HepG2 (cell line): ENCODE data around the gene ARHGAP9. TPM values are rescaled to one million over a fixed set of nuclear protein-coding genes. Genes with fewer than 3 reads are reported as not detected.

Experiments used
- ATM ChIP-seq: fragments of 450-650 bp; IDR thresholded peaks from 2 replicates; pipeline ENCODE4 v1.7.1; 2017; ENCODE audit warnings: mild to moderate bottlenecking, borderline replicate concordance
- BATF2 ChIP-seq: sonication (generic); formaldehyde crosslinking; IDR thresholded peaks from 2 replicates; pipeline ENCODE4 v1.8.0; 2022; ENCODE audit warnings: mild to moderate bottlenecking, missing genetic modification reagents, moderate library complexity
- FOXC1 ChIP-seq: sonication (generic); formaldehyde crosslinking; IDR thresholded peaks from 2 replicates; pipeline ENCODE4 v1.8.0; 2022; ENCODE audit warnings: mild to moderate bottlenecking, missing genetic modification reagents, borderline replicate concordance
- GLI4 ChIP-seq: sonication (generic); formaldehyde crosslinking; IDR thresholded peaks from 2 replicates; pipeline ENCODE4 v1.5.1; 2020; ENCODE audit warnings: missing genetic modification reagents, mild to moderate bottlenecking, moderate library complexity, borderline replicate concordance
- HCFC1 ChIP-seq: fragments of 150-350 bp; IDR thresholded peaks from 2 replicates; pipeline ENCODE4 v1.6.1; 2014; ENCODE audit warnings: low read depth, low read length
- IRF2 ChIP-seq: IDR thresholded peaks from 2 replicates; pipeline ENCODE4 v1.6.1; 2018; ENCODE audit warnings: missing genetic modification reagents, missing compliant biosample characterization
- NCOA2 ChIP-seq: sonication (generic); formaldehyde crosslinking; IDR thresholded peaks from 2 replicates; pipeline ENCODE4 v1.8.0; 2022; ENCODE audit warnings: inconsistent platforms
- NFYB ChIP-seq: sonication (generic); formaldehyde crosslinking; IDR thresholded peaks from 2 replicates; pipeline ENCODE4 v1.4.0; 2020; ENCODE audit warnings: missing genetic modification reagents
- ONECUT2 ChIP-seq: sonication (generic); formaldehyde crosslinking; IDR thresholded peaks from 2 replicates; pipeline ENCODE4 v1.4.0; 2020; ENCODE audit warnings: missing genetic modification reagents
- POLR2A ChIP-seq, 2 experiments: IDR thresholded peaks; 2 replicates each; pipeline ENCODE4 v1.6.1; 2011; ENCODE audit warnings: low read depth in 2 of 2, low read length in 2 of 2, mild to moderate bottlenecking in 1 of 2, moderate library complexity in 1 of 2; ENCODE audit not compliant: insufficient read depth in 1 of 2
- POLR2AphosphoS5 ChIP-seq: IDR thresholded peaks from 2 replicates; pipeline ENCODE4 v1.6.1; 2012; ENCODE audit warnings: low read depth, low read length
- RELA ChIP-seq: sonication (generic); formaldehyde crosslinking; IDR thresholded peaks from 2 replicates; pipeline ENCODE4 v1.4.0; 2020; ENCODE audit warnings: missing genetic modification reagents
- REPIN1 ChIP-seq: sonication (generic); formaldehyde crosslinking; IDR thresholded peaks from 2 replicates; pipeline ENCODE4 v1.8.0; 2022; ENCODE audit warnings: missing genetic modification reagents, low read depth, mild to moderate bottlenecking, borderline replicate concordance
- ZBTB3 ChIP-seq: sonication (generic); formaldehyde crosslinking; IDR thresholded peaks from 2 replicates; pipeline ENCODE4 v1.4.0; 2020; ENCODE audit warnings: low read depth, mild to moderate bottlenecking, moderate library complexity, missing genetic modification reagents, borderline replicate concordance
- ZBTB7A ChIP-seq: sonication (generic); formaldehyde crosslinking; IDR thresholded peaks from 2 replicates; pipeline ENCODE4 v1.8.0; 2022; ENCODE audit warnings: mild to moderate bottlenecking, missing genetic modification reagents
- ZNF138 ChIP-seq: sonication (generic); formaldehyde crosslinking; IDR thresholded peaks from 2 replicates; pipeline ENCODE4 v1.5.0; 2020; ENCODE audit warnings: mild to moderate bottlenecking, low read depth, missing genetic modification reagents
- ZNF225 ChIP-seq: sonication (generic); formaldehyde crosslinking; IDR thresholded peaks from 2 replicates; pipeline ENCODE4 v1.4.0; 2020; ENCODE audit warnings: mild to moderate bottlenecking, missing genetic modification reagents
- ZNF383 ChIP-seq: sonication (generic); formaldehyde crosslinking; IDR thresholded peaks from 2 replicates; pipeline ENCODE4 v1.4.0; 2020; ENCODE audit warnings: missing genetic modification reagents, mild to moderate bottlenecking, borderline replicate concordance
- ZNF446 ChIP-seq: sonication (generic); formaldehyde crosslinking; IDR thresholded peaks from 2 replicates; pipeline ENCODE4 v1.5.0; 2020; ENCODE audit warnings: mild to moderate bottlenecking, missing genetic modification reagents
- ZNF639 ChIP-seq: conservative IDR thresholded peaks from 2 replicates; pipeline ENCODE4 v1.6.1; 2018; ENCODE audit warnings: missing genetic modification reagents
- ZNF678 ChIP-seq: sonication (generic); formaldehyde crosslinking; IDR thresholded peaks from 2 replicates; pipeline ENCODE4 v1.4.0; 2020; ENCODE audit warnings: mild to moderate bottlenecking, missing genetic modification reagents
- ZNF772 ChIP-seq: sonication (generic); formaldehyde crosslinking; IDR thresholded peaks from 2 replicates; pipeline ENCODE4 v1.5.0; 2020; ENCODE audit warnings: mild to moderate bottlenecking, missing genetic modification reagents
- polyA plus RNA-seq, 8 experiments: library from polyadenylated mRNA; depleted of rRNA in 3 of 8; stranded (reverse) in 7 of 8; unstranded in 1 of 8; fragments of >200 nt; fragmentation: Illumina TruSeq in 4 of 8; extraction: Trizol in 4 of 8; gene quantifications; 2 replicates each; pipeline versions ENCODE4 v1.2.1 to v1.2.3, GENCODE V29; 2011 to 2016; ENCODE audit warnings: low read depth in 4 of 8, missing spikeins in 1 of 8, mixed read lengths in 1 of 8; ENCODE audit not compliant: insufficient read depth in 1 of 8
- total RNA-seq, 5 experiments: library from RNA; depleted of rRNA; stranded (reverse); fragments of >200 nt; fragmentation: Illumina TruSeq; extraction: Trizol; gene quantifications; 2 replicates each; pipeline ENCODE4 v1.2.3, GENCODE V29; 2016; ENCODE audit warnings: low read depth in 1 of 5
- TF ChIP-seq, protein P1 (sequence below): sonication (generic); formaldehyde crosslinking; conservative IDR thresholded peaks from 2 replicates; pipeline ENCODE4 v1.4.0; 2020; ENCODE audit warnings: missing genetic modification reagents
- TF ChIP-seq, protein P2 (sequence below): sonication (generic); formaldehyde crosslinking; IDR thresholded peaks from 2 replicates; pipeline ENCODE4 v1.4.0; 2020; ENCODE audit warnings: mild to moderate bottlenecking, missing genetic modification reagents
- TF ChIP-seq, protein P3 (sequence below): sonication (generic); formaldehyde crosslinking; conservative IDR thresholded peaks from 2 replicates; pipeline ENCODE4 v1.4.0; 2020; ENCODE audit warnings: missing genetic modification reagents

The ARHGAP9 gene
- total and polyA plus RNA-seq, 2 of the 13 experiments (the other 11 are each of a cell fraction or from before 2014, with no cell fraction given) = 0.18 to 1.2 TPM

DNA sequence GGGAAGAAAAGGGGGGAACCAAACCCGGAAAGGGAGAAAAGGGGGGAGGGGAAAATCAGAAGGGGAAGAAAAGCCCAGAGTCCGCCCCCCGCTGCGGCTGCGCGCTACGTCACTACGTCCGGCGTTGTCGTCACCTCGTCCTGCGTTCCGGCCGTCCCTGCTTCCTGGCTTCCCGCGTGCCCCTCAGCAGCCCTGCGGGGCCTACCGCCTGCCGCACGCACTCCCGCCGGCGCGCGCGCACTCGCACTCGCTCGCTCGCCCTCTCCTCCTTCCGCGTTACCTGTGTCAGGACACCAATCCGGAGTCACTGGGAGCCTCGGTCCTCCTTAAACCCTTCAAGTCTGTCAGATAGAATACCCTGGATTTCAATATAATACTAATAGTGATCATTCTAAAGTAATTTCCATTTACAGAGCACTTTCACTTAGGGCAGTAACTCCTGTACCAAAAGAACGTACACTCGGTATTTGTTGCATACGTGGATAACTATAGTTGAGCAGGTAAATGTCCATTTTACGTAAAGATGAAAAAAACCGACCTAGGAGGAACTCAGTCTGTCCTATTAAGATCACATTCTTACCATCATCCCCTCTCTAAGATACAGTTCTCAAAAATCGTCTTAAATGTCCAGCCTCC, 48.6 kb downstream of the ARHGAP9 start, which contains the start of gene R3HDM2 (continued):
- 0 out of 2 replicates have a peak, but pooled peaks have one; percentile 39 for TF ChIP-seq NFYB (CRISPR knock-in tag)
- TF ChIP-seq, protein P1, sequence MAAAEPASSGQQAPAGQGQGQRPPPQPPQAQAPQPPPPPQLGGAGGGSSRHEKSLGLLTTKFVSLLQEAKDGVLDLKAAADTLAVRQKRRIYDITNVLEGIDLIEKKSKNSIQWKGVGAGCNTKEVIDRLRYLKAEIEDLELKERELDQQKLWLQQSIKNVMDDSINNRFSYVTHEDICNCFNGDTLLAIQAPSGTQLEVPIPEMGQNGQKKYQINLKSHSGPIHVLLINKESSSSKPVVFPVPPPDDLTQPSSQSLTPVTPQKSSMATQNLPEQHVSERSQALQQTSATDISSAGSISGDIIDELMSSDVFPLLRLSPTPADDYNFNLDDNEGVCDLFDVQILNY (CRISPR knock-in tag) = peak; percentile 67
- peak; percentile 74 for TF ChIP-seq IRF2
- TF ChIP-seq ZNF383 = no peak
- no peak for TF ChIP-seq GLI4
- no peak for TF ChIP-seq ZBTB7A (CRISPR knock-in tag)
- 0 out of 2 replicates have a peak, but pooled peaks have one; percentile 56 for TF ChIP-seq ZNF225 (CRISPR knock-in tag)
- peak; percentile 89 for TF ChIP-seq REPIN1 (CRISPR knock-in tag)
- peak; percentile 68; the same call in 1 of the 2 replicates for TF ChIP-seq BATF2 (CRISPR knock-in tag)
- peak; percentile 79 to 88 for TF ChIP-seq POLR2A (IDR thresholded peaks at IDR 0.05; ENCODE audit: insufficient read depth in 1 of 2, low read depth in 2 of 2, low read length in 2 of 2)
- no peak for TF ChIP-seq ZNF678 (CRISPR knock-in tag)
- TF ChIP-seq ZNF639 (CRISPR knock-in tag) = 0 out of 2 replicates have a peak, but pooled peaks have one; percentile 67
- no peak for TF ChIP-seq ONECUT2
- TF ChIP-seq ZNF446 (CRISPR knock-in tag) = no peak
- TF ChIP-seq NCOA2 (CRISPR knock-in tag) = peak; percentile 34; the same call in 1 of the 2 replicates
- TF ChIP-seq RELA = peak; percentile 81; the same call in 1 of the 2 replicates
- peak; percentile 85 for TF ChIP-seq POLR2AphosphoS5
- TF ChIP-seq ATM = no peak
- no peak for TF ChIP-seq ZNF138 (CRISPR knock-in tag)
- no peak for TF ChIP-seq ZBTB3 (CRISPR knock-in tag)
- no peak for TF ChIP-seq HCFC1
- TF ChIP-seq, protein P2, sequence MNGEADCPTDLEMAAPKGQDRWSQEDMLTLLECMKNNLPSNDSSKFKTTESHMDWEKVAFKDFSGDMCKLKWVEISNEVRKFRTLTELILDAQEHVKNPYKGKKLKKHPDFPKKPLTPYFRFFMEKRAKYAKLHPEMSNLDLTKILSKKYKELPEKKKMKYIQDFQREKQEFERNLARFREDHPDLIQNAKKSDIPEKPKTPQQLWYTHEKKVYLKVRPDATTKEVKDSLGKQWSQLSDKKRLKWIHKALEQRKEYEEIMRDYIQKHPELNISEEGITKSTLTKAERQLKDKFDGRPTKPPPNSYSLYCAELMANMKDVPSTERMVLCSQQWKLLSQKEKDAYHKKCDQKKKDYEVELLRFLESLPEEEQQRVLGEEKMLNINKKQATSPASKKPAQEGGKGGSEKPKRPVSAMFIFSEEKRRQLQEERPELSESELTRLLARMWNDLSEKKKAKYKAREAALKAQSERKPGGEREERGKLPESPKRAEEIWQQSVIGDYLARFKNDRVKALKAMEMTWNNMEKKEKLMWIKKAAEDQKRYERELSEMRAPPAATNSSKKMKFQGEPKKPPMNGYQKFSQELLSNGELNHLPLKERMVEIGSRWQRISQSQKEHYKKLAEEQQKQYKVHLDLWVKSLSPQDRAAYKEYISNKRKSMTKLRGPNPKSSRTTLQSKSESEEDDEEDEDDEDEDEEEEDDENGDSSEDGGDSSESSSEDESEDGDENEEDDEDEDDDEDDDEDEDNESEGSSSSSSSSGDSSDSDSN (CRISPR knock-in tag) = peak; percentile 74
- TF ChIP-seq ZNF772 = peak; percentile 84
- peak; percentile 73; the same call in 1 of the 2 replicates for TF ChIP-seq FOXC1 (CRISPR knock-in tag)
- TF ChIP-seq, protein P3, sequence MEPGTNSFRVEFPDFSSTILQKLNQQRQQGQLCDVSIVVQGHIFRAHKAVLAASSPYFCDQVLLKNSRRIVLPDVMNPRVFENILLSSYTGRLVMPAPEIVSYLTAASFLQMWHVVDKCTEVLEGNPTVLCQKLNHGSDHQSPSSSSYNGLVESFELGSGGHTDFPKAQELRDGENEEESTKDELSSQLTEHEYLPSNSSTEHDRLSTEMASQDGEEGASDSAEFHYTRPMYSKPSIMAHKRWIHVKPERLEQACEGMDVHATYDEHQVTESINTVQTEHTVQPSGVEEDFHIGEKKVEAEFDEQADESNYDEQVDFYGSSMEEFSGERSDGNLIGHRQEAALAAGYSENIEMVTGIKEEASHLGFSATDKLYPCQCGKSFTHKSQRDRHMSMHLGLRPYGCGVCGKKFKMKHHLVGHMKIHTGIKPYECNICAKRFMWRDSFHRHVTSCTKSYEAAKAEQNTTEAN (CRISPR knock-in tag) = peak; percentile 87
